Neutrophil (primary cell): ENCODE results near the gene C10orf105.

Experiments
- H3K27ac ChIP-seq: fragments of 200-600 bp; sonication (generic); 2 replicates; pipeline ENCODE4 v1.5.1; 2016; ENCODE audit warnings: mild to moderate bottlenecking, moderate library complexity
- H3K27me3 ChIP-seq: fragments of 200-600 bp; sonication (generic); 2 replicates; pipeline ENCODE4 v1.6.0; 2016; ENCODE audit warnings: mild to moderate bottlenecking
- H3K36me3 ChIP-seq: fragments of 200-600 bp; sonication (generic); 2 replicates; pipeline ENCODE4 v1.5.1; 2017
- H3K4me1 ChIP-seq, 2 experiments: fragments of 200-600 bp in 1 of 2; sonication (generic) in 1 of 2; 1 replicate in 1 of 2; 2 replicates in 1 of 2; pipeline versions ENCODE4 v1.5.1 to v1.6.1; 2013 to 2016; ENCODE audit warnings: low read depth in 1 of 2, low read length in 1 of 2, mild to moderate bottlenecking in 1 of 2, moderate library complexity in 1 of 2; ENCODE audit not compliant: control insufficient read depth in 1 of 2, insufficient read depth in 1 of 2
- H3K4me3 ChIP-seq, 2 experiments: fragments of 200-600 bp in 1 of 2; sonication (generic) in 1 of 2; 1 replicate in 1 of 2; 2 replicates in 1 of 2; pipeline ENCODE4 v1.5.1; 2013 to 2016; ENCODE audit warnings: low read depth in 1 of 2, low read length in 1 of 2, mild to moderate bottlenecking in 1 of 2, moderate library complexity in 1 of 2
- H3K9me3 ChIP-seq: fragments of 200-600 bp; sonication (generic); 2 replicates; pipeline ENCODE4 v1.5.1; 2016
- TF ChIP-seq, protein P1 (sequence below): fragments of 200-600 bp; sonication (generic); IDR thresholded peaks from 2 replicates; pipeline ENCODE4 v1.5.1; 2016; ENCODE audit warnings: antibody characterized with exemption

The C10orf105 gene

DNA sequence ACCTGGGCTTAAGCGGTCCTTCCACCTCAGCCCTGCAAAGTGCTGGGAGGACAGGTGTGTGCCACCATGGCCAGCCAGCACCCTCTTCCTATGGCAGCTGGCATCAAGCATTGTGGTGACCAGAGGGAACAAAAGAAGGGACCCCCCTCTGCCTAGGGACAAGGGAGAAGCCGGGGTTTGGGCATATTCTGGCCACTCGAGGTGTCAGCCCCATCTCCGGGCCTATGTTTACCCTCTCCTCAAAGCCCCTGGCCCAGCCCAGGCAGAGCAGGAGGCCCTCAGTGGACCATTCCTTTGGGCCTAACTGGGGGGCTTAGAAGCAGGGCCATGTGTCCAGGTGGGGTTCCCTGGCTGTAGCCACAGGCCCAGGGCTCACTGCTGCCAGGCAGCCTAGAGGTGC lies 29.8 kb upstream of the C10orf105 start:
- Histone ChIP-seq H3K27me3 (no peaks in the 10 kb centered on the region), H3K4me3 (peak overlapping the region; percentile 56 to 64), H3K4me1 (peaks cover 100% of the 10 kb centered on the region in 2 experiments), H3K36me3 (peaks cover 82% of the 10 kb centered on the region), H3K27ac (peak overlapping the region; percentile 99), H3K9me3 (no peaks in the 10 kb centered on the region)
- TF ChIP-seq, protein P1, sequence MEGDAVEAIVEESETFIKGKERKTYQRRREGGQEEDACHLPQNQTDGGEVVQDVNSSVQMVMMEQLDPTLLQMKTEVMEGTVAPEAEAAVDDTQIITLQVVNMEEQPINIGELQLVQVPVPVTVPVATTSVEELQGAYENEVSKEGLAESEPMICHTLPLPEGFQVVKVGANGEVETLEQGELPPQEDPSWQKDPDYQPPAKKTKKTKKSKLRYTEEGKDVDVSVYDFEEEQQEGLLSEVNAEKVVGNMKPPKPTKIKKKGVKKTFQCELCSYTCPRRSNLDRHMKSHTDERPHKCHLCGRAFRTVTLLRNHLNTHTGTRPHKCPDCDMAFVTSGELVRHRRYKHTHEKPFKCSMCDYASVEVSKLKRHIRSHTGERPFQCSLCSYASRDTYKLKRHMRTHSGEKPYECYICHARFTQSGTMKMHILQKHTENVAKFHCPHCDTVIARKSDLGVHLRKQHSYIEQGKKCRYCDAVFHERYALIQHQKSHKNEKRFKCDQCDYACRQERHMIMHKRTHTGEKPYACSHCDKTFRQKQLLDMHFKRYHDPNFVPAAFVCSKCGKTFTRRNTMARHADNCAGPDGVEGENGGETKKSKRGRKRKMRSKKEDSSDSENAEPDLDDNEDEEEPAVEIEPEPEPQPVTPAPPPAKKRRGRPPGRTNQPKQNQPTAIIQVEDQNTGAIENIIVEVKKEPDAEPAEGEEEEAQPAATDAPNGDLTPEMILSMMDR, result no peak

DNA sequence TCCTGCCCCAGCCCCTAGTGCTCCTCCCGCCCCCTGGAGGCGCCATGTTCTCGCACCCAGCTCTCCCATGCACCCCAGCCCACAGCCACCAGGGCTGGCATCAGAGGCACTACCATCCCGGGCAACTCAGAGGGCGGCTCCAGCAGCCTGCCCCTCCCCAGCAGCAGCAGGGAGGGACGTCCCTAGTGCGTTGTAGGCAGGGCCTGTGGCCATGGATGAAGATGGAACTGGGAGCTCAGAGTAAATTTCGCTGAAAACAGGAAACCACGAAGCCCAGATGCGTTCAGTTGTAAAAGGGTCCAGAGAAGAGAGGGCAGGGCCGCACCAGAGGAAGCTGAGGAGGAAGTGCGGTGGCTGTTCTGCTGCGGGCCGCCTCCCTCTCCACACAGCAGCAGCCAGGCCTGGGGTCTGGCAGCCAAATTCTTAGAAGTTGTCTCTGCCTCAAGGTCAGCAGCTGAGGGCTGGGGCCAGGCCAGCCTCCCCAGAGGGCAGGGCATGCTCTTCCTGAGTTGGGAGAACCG lies 29.2 kb upstream of the C10orf105 start:
- Histone ChIP-seq H3K9me3 (no peaks in the 10 kb centered on the region), H3K27ac (peak overlapping the region; percentile 99)
- TF ChIP-seq, protein P1, result peak; percentile 82

DNA sequence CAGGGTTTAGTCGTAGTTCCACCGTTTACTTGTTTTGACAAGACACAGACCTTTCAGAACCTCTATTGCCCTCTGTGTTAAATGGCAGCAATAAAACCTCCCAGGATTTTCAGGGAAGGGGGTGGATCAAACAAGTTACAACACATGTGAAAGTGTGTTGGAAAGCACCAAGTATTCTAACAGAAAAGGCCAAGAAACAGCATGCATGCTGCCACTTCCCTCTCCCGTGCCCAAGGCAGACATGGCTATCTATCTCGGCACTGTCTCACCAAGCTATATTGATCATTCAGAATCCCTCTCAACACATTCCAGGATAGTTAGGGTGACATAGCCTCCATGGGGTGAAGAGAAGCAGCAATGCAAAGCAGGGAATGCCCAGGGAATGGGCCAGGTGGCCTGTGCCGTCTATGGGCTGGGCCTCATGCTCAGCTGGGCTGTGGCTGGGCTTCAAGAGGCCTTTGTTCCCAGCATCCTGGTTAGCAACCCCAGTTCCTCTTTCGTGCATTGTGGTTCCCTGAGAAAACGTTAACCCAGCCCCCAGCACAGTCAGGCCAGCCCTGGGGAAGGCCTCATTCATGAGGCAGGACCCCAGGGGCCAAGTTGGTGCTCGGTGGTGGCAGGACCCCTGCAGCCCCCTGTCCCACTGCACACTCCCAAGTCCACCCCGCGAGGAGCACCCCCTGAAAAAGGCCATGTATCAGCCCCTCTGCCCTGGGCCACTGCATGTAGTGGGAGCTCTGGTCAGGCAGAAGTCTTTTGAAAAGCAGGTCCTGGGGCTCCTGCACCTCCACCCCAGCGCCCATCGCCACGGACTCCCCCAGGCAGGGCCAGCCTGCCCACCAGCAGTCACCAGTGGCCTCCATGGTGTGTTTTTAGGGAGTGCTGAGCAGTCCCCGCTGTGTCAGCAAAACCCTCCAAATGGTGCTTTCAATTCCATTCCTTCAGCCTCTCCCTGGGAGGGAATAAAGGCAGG lies 28.3 kb upstream of the C10orf105 start:
- TF ChIP-seq, protein P1, result no peak
- peak overlapping the region; percentile 56 to 64 for H3K4me3 ChIP-seq
- H3K27ac ChIP-seq, result peak overlapping the region; percentile 99
- H3K27me3 ChIP-seq, result no peaks in the 10 kb centered on the region
- peaks cover 100% of the 10 kb centered on the region in 2 experiments for H3K4me1 ChIP-seq
- no peaks in the 10 kb centered on the region for H3K9me3 ChIP-seq
- peaks cover 69% of the 10 kb centered on the region for H3K36me3 ChIP-seq

More for the DNA sequence above, 29.2 kb upstream of the C10orf105 start:
- Histone ChIP-seq H3K36me3 (peaks cover 75% of the 10 kb centered on the region), H3K4me1 (peaks cover 100% of the 10 kb centered on the region in 2 experiments), H3K4me3 (peak overlapping the region; percentile 56 to 64), H3K27me3 (no peaks in the 10 kb centered on the region)

DNA sequence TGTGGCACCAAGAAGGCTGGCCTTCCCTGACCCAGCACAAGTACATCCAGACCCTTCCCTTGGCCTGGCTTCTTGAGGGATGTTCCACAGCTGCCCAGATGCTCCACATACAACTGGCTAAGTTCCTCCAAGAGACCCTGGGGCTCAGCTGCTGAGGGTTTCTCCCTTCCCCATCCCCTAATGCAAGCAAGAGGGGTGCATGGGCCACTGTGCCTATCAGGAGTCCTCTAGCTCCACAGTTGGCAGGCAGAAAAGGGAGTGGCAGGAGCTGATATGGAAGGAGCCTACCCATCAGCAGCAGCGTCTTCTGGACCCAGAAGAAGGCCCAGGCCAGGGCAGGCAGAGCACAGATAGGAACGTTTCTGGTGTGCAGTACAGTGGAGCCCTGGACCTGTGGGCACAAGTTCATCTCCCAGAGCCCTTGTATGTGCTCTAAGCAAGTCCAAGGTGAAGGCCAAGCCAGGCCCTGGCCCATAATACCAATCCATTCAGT lies 27.5 kb upstream of the C10orf105 start:
- TF ChIP-seq, protein P1, result no peak
- no peaks in the 10 kb centered on the region for H3K27me3 ChIP-seq
- peak overlapping the region; percentile 99 for H3K27ac ChIP-seq
- peaks cover 63% of the 10 kb centered on the region for H3K36me3 ChIP-seq
- peaks cover 100% of the 10 kb centered on the region in 2 experiments for H3K4me1 ChIP-seq
- peak overlapping the region; percentile 56 to 64 for H3K4me3 ChIP-seq
- H3K9me3 ChIP-seq, result no peaks in the 10 kb centered on the region

DNA sequence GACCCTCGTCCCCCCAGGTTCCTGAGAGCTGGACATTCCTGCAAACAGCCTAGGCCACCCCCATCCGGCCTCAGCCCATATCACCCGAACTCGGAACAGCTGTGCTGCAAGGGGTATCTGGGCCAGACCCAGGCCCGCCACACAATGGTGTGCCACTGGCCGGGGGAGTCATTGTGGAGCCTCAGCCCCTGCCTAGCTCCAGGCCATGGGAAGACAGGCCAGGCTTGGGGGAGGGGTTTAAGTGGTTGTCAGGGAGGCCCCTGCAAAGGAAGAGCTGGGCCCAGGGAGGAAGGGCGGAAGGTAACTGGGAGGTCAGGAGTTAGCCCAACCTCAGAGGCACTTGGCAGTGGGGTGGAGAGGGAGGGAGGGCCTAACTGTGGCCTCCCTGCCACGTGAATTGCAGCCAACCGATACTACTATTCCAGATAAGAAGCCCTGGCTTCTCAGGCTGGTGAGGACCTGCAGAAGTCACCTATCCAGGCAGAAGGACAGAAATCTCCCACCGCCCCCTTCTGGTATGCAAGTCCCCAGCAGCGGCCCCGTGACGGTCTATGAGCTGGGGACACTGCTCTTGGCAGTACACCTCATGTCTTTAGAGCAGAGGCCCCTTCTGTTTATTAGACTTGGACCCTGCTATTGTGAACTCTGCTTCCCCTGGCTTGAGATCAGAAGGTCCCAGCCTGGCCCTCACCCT lies 26.9 kb upstream of the C10orf105 start:
- H3K9me3 ChIP-seq, result no peaks in the 10 kb centered on the region
- peaks cover 63% of the 10 kb centered on the region for H3K36me3 ChIP-seq
- H3K27me3 ChIP-seq, result no peaks in the 10 kb centered on the region
- H3K27ac ChIP-seq, result peak overlapping the region; percentile 99
- peaks cover 100% of the 10 kb centered on the region in 2 experiments for H3K4me1 ChIP-seq
- peak overlapping the region; percentile 56 to 64 for H3K4me3 ChIP-seq
- TF ChIP-seq, protein P1, result peak; percentile 17
